BLaER1 (cell line): Measurements from ENCODE around the gene KSR2.

Source experiments
- H3K27ac ChIP-seq: shearing (Covaris generic); formaldehyde crosslinking; 2 replicates; pipeline ENCODE4 v1.8.1; 2022
- H3K27me3 ChIP-seq: shearing (Covaris generic); formaldehyde crosslinking; 2 replicates; pipeline ENCODE4 v1.8.1; 2022
- H3K36me3 ChIP-seq: shearing (Covaris generic); formaldehyde crosslinking; 2 replicates; pipeline ENCODE4 v1.8.1; 2022
- H3K4me1 ChIP-seq: shearing (Covaris generic); formaldehyde crosslinking; 2 replicates; pipeline ENCODE4 v1.8.1; 2022
- H3K4me2 ChIP-seq: shearing (Covaris generic); formaldehyde crosslinking; 2 replicates; pipeline ENCODE4 v1.8.1; 2022
- H3K4me3 ChIP-seq: shearing (Covaris generic); formaldehyde crosslinking; 2 replicates; pipeline ENCODE4 v1.8.1; 2022
- H3K9ac ChIP-seq: shearing (Covaris generic); formaldehyde crosslinking; 2 replicates; pipeline ENCODE4 v1.8.1; 2022
- H3K9me3 ChIP-seq: shearing (Covaris generic); formaldehyde crosslinking; 2 replicates; pipeline ENCODE4 v1.8.1; 2022
- H4K20me1 ChIP-seq: shearing (Covaris generic); formaldehyde crosslinking; 2 replicates; pipeline ENCODE4 v1.8.1; 2022
- Cebpa-rat ChIP-seq: shearing (Covaris generic); IDR thresholded peaks from 2 replicates; pipeline ENCODE4 v1.8.1; 2022

The KSR2 gene

GRCh38 chr12:117662620-117663395 is 306.0 kb downstream of the KSR2 start:
- Histone ChIP-seq H3K4me3 (no peak overlapping the region), H3K27ac (no peak overlapping the region), H3K36me3 (no peaks in the 10 kb centered on the region), H3K4me2 (no peak overlapping the region), H4K20me1 (no peaks in the 10 kb centered on the region), H3K9ac (no peak overlapping the region), H3K4me1 (no peaks in the 10 kb centered on the region), H3K9me3 (no peaks in the 10 kb centered on the region), H3K27me3 (no peaks in the 10 kb centered on the region)
- TF ChIP-seq Cebpa-rat, result no peak

DNA sequence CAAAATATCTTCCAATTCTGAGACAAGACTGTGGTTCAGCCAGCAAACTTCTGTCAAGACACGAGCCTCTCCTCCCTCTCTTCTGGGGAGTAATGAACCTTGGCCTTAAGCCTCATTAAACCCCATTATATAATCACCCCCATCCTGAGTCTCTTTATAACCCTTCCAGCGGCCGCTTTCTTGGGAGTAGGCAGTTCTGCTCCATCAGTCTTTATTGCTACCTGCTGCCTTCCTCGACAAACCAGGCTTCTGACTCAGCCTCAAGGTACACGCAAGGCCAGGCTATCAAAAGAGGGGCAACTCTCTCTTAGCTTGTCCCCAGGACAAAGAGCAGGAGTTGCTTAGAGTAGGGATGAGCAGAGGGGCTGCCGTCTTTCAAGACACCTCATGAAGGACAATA is 306.6 kb downstream of the KSR2 start:
- H3K36me3 ChIP-seq, result no peaks in the 10 kb centered on the region
- H3K9me3 ChIP-seq, result no peaks in the 10 kb centered on the region
- no peak overlapping the region for H3K4me3 ChIP-seq
- H3K27ac ChIP-seq, result no peak overlapping the region
- TF ChIP-seq Cebpa-rat, result no peak
- no peaks in the 10 kb centered on the region for H3K27me3 ChIP-seq
- H3K4me2 ChIP-seq, result no peak overlapping the region
- no peaks in the 10 kb centered on the region for H4K20me1 ChIP-seq
- no peaks in the 10 kb centered on the region for H3K4me1 ChIP-seq
- no peak overlapping the region for H3K9ac ChIP-seq

DNA sequence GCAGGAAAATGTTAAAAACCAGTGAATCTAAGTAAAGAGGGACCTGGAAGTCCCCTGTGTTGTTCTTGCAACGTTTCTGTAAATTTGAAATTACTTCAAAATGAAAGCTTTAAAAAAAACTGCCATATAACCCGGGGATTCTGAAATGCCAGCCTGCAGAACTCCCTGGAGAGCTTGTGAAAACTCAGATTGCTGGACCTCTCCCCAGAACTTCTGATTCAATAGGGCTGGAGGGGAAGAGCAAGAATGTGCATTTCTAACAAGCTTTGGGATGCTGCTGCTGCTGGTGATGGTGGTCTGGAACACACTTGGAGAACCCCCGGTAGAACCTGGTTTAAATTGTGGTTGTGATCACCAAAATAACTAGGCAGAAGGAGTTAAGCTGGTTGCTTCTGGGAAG is 307.3 kb downstream of the KSR2 start:
- Histone ChIP-seq H3K9ac (no peak overlapping the region), H3K36me3 (no peaks in the 10 kb centered on the region), H3K4me2 (no peak overlapping the region), H4K20me1 (no peaks in the 10 kb centered on the region), H3K27ac (no peak overlapping the region), H3K27me3 (no peaks in the 10 kb centered on the region), H3K9me3 (no peaks in the 10 kb centered on the region), H3K4me3 (no peak overlapping the region), H3K4me1 (no peaks in the 10 kb centered on the region)
- no peak for TF ChIP-seq Cebpa-rat

DNA sequence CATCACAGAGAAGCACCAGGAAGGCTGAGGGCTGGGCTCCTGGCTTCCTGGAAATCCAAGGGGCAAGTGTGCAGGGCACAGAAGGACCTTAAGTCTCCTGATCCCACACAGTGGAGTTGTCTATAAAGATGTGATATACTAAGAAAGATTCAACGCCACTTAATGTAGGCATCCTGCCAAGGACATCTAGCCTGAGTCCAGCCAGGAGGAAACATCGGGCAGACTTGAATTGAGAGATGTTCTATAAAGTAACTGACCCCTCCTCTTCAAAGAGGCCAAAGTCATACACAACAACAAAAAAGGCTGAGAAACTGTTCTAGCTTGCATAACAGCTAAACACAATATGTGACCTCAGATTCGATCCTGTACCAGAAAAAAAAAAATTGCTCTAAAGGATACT is 307.9 kb downstream of the KSR2 start:
- Histone ChIP-seq H3K27me3 (no peaks in the 10 kb centered on the region), H3K9ac (no peak overlapping the region), H4K20me1 (no peaks in the 10 kb centered on the region), H3K9me3 (no peaks in the 10 kb centered on the region), H3K27ac (no peak overlapping the region), H3K4me1 (no peaks in the 10 kb centered on the region), H3K36me3 (no peaks in the 10 kb centered on the region), H3K4me2 (no peak overlapping the region), H3K4me3 (no peak overlapping the region)
- TF ChIP-seq Cebpa-rat, result no peak

DNA sequence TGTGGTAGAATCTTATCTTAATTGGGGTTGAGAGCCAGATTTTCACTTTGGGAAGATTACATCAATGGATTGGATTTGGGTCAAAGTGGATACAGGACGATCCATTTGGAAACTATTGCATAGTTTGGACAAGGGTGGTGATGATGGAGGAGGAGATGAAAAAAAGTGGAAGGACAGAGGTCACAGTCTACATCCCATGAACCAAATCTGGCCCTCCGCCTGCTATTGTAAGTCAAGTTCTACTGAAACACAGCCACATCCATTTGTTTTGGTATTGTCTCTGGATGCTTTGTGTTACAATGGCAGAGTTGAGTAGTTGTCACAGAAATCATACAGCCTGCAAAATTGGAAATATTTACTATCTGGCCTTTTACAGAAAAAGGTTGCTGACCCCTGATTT is 310.6 kb downstream of the KSR2 start:
- no peak overlapping the region for H3K4me2 ChIP-seq
- H3K36me3 ChIP-seq, result no peaks in the 10 kb centered on the region
- no peaks in the 10 kb centered on the region for H3K4me1 ChIP-seq
- no peaks in the 10 kb centered on the region for H4K20me1 ChIP-seq
- H3K27me3 ChIP-seq, result no peaks in the 10 kb centered on the region
- TF ChIP-seq Cebpa-rat, result no peak
- no peak overlapping the region for H3K4me3 ChIP-seq
- H3K9ac ChIP-seq, result no peak overlapping the region
- H3K9me3 ChIP-seq, result no peaks in the 10 kb centered on the region
- H3K27ac ChIP-seq, result no peak overlapping the region

GRCh38 chr12:117649796-117650195 is 319.0 kb downstream of the KSR2 start:
- H3K9ac ChIP-seq, result no peak overlapping the region
- H3K27ac ChIP-seq, result no peak overlapping the region
- no peak overlapping the region for H3K4me2 ChIP-seq

DNA sequence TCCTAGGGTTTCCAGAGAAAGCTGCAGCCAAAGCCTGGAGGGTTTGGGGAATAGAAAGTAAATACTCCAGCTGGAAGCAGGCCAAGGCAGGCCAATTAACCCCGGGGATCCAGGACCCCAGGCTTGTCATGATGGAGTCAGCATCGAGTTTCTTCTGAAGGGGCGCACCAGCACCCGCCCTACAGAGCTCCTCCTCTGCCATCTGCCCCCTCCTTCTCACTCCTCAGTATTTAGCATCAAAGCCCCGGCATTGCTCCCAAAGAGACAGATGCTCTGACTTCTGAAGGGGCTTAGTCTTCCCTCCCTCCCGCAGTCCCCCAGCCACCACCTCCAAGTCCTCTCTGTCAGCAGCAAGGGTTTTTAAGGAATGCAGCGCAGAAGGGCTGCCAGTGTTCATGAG is 322.3 kb downstream of the KSR2 start:
- Histone ChIP-seq H3K27ac (no peak overlapping the region), H3K36me3 (no peaks in the 10 kb centered on the region), H4K20me1 (no peaks in the 10 kb centered on the region), H3K4me2 (no peak overlapping the region), H3K4me3 (no peak overlapping the region), H3K4me1 (no peaks in the 10 kb centered on the region), H3K9me3 (peaks cover 11% of the 10 kb centered on the region), H3K9ac (no peak overlapping the region), H3K27me3 (no peaks in the 10 kb centered on the region)
- TF ChIP-seq Cebpa-rat, result no peak

More at GRCh38 chr12:117649796-117650195, 319.0 kb downstream of the KSR2 start:
- Histone ChIP-seq H3K4me1 (no peaks in the 10 kb centered on the region), H3K27me3 (no peaks in the 10 kb centered on the region), H3K36me3 (no peaks in the 10 kb centered on the region), H3K9me3 (peaks cover 15% of the 10 kb centered on the region), H3K4me3 (no peak overlapping the region), H4K20me1 (no peaks in the 10 kb centered on the region)
- TF ChIP-seq Cebpa-rat, result no peak

- no peak for TF ChIP-seq Cebpa-rat
- no peaks in the 10 kb centered on the region for H3K36me3 ChIP-seq
- no peaks in the 10 kb centered on the region for H3K4me1 ChIP-seq
- H3K27me3 ChIP-seq, result no peaks in the 10 kb centered on the region
- H3K4me3 ChIP-seq, result no peak overlapping the region
- H3K27ac ChIP-seq, result no peak overlapping the region
- no peak overlapping the region for H3K9ac ChIP-seq
- H3K9me3 ChIP-seq, result peaks cover under 1% of the 10 kb centered on the region
- H4K20me1 ChIP-seq, result no peaks in the 10 kb centered on the region
- H3K4me2 ChIP-seq, result no peak overlapping the region
Observed at GRCh38 chr12:117645473-117645872, 323.3 kb downstream of the KSR2 start.

DNA sequence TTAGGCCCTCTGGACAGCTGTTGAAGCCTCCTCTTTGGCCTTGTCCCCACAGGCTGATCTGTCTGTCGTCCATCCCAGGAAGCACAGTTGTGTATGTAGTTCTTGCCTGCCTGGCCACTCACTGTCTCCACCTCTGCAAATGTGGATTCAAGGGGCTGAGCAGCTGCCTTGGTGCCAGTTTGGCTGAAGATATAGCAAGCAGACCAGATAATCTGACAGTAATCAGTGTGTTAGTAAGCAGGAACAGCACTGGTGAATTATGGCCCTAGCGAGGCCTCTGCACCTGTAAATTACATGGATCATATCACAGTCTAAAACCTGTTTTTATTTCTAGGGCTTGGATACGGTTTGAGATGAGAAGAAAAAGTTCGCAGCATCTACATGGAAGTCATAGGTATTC is 324.8 kb downstream of the KSR2 start:
- Histone ChIP-seq H3K9me3 (no peaks in the 10 kb centered on the region), H3K4me2 (no peak overlapping the region), H3K27ac (no peak overlapping the region), H3K36me3 (no peaks in the 10 kb centered on the region), H3K4me1 (no peaks in the 10 kb centered on the region), H3K9ac (no peak overlapping the region), H3K27me3 (no peaks in the 10 kb centered on the region), H4K20me1 (no peaks in the 10 kb centered on the region), H3K4me3 (no peak overlapping the region)
- TF ChIP-seq Cebpa-rat, result no peak

- no peak overlapping the region for H3K4me3 ChIP-seq
- peaks cover 4% of the 10 kb centered on the region for H3K9me3 ChIP-seq
- no peak overlapping the region for H3K9ac ChIP-seq
- TF ChIP-seq Cebpa-rat, result no peak
- no peak overlapping the region for H3K27ac ChIP-seq
- no peaks in the 10 kb centered on the region for H3K27me3 ChIP-seq
- no peaks in the 10 kb centered on the region for H3K36me3 ChIP-seq
- no peaks in the 10 kb centered on the region for H4K20me1 ChIP-seq
- H3K4me1 ChIP-seq, result no peaks in the 10 kb centered on the region
- H3K4me2 ChIP-seq, result no peak overlapping the region
Observed at GRCh38 chr12:117641885-117642284, 326.9 kb downstream of the KSR2 start.

DNA sequence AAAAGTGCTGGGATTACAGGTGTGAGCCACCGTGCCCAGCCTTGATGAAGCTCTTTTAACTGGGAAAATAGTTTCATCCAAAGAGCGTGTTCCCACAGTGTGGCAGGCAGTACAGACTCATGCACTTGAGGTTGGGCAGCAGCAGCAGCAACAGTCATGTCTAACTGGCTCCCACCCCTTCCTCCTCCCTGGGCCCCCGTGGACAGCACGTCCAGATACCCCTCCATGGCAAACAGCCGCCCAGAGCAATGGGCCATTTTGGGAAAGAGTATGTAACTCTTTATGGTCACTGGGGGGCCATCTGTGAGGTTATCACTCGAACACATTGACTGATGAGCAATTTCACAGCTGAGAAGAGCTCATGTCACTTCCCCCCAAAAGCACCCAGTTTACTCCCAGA is 328.3 kb downstream of the KSR2 start:
- Histone ChIP-seq H3K9me3 (peaks cover 9% of the 10 kb centered on the region), H3K27ac (no peak overlapping the region), H3K27me3 (no peaks in the 10 kb centered on the region), H3K9ac (no peak overlapping the region), H4K20me1 (no peaks in the 10 kb centered on the region), H3K4me2 (no peak overlapping the region), H3K4me1 (no peaks in the 10 kb centered on the region), H3K36me3 (no peaks in the 10 kb centered on the region), H3K4me3 (no peak overlapping the region)
- no peak for TF ChIP-seq Cebpa-rat
